GM10266 (cell line): ENCODE results near the gene C5orf22.
"Not testable (repeated sequence)": the region's sequence is repeated elsewhere in the genome, so short reads cannot be mapped to it uniquely, and the experiment has no call there.

Experiments
- DNase-seq: peaks from one replicate; pipeline ENCODE4 v3.0.0; 2012; ENCODE audit errors: extremely low spot score
- CTCF ChIP-seq: IDR thresholded peaks from 2 replicates; pipeline ENCODE4 v1.5.1; 2012; ENCODE audit warnings: mild to moderate bottlenecking, low read depth; ENCODE audit not compliant: control insufficient read depth, insufficient read depth; ENCODE audit errors: missing control alignments

Gene C5orf22

GRCh38 chr5:31551878-31552277 lies 19.8 kb downstream of the C5orf22 start:
- TF ChIP-seq CTCF, result no peak
- DNase-seq, result no peak

- no peak for TF ChIP-seq CTCF
- DNase-seq, result no peak
Measured at GRCh38 chr5:31553863-31554262, 21.8 kb downstream of the C5orf22 start.

- TF ChIP-seq CTCF, result no peak
- DNase-seq, result no peak
Measured at GRCh38 chr5:31554552-31554951, 22.5 kb downstream of the C5orf22 start.

GRCh38 chr5:31556461-31556860 lies 24.4 kb downstream of the C5orf22 start:
- DNase-seq, result no peak
- TF ChIP-seq CTCF, result no peak

GRCh38 chr5:31559942-31560341 lies 27.8 kb downstream of the C5orf22 start:
- no peak for TF ChIP-seq CTCF
- DNase-seq, result no peak

- no peak for TF ChIP-seq CTCF
- DNase-seq, result no peak
Measured at GRCh38 chr5:31561946-31562345, 29.8 kb downstream of the C5orf22 start.

- no peak for DNase-seq
- TF ChIP-seq CTCF, result no peak
Measured at GRCh38 chr5:31563216-31563615, 31.1 kb downstream of the C5orf22 start.

GRCh38 chr5:31566362-31566761 lies 34.3 kb downstream of the C5orf22 start:
- not testable (repeated sequence) for DNase-seq
